Colon (tissue), 2 donors: ENCODE data around the gene FRG2.
"Not testable (repeated sequence)": the region's sequence is repeated elsewhere in the genome, so short reads cannot be mapped to it uniquely, and the experiment has no call there.

ENCODE experiments used
- FAIRE-seq: peaks from 2 replicates; lab custom pipeline; 2012; peaks lifted over from hg19 to GRCh38; lab: Jason Lieb, UNC
- donor health status: control.
- donor health status: control.

The FRG2 gene

GRCh38 chr4:190027156-190027555 lies at the start of gene FRG2:
TSS of gene FRG2 (minus strand) at chr4:190027256. CDS start at chr4:190027204, 52 bp downstream.
- FAIRE-seq, result not testable (repeated sequence)

GRCh38 chr4:190068351-190068750 lies 41.3 kb upstream of the FRG2 start:
- FAIRE-seq, result not testable (repeated sequence)

DNA sequence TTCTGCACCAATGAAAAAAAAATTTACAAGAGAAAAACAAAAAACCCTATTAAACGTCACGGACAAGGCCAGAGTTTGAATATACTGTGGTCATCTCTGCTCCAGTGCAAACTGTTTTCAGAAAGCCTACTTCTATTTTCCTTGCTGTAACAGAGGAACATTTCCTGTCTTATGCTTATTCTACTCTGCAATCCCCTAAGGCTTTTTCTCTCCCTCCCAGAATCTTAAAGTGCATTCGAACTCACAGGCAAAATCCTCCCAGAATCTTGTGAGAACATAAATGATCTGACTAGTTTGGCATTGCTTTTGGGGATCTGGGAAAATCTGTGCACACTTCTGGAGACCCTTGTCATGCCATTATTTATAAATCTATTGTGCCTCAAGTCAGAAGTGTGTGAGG lies 37.7 kb upstream of the FRG2 start:
- not testable (repeated sequence) for FAIRE-seq

GRCh38 chr4:190064342-190064741 lies 37.3 kb upstream of the FRG2 start, which contains the start of gene DBET:
TSS of gene DBET (plus strand) at chr4:190064502.
- not testable (repeated sequence) for FAIRE-seq

DNA sequence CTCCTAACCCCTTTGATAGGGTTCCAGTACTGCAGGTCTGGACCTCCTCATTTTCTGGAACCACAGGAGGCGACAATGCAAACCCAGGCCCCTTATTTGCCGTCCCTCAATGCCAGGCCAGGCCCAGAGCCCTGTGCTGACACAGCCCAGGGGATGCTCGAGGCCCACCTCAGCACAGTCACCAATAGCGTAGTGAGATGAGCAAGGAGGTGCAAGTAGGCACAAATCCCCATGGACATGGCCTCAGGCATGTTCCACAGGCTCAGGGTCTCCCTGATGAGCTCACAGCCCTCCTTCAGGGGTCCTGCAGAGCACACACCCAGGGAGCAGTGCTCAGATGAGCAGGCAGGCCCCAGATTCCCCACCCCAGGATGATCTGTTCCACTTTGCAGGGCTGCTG lies 31.9 kb upstream of the FRG2 start:
- FAIRE-seq, result not testable (repeated sequence)

DNA sequence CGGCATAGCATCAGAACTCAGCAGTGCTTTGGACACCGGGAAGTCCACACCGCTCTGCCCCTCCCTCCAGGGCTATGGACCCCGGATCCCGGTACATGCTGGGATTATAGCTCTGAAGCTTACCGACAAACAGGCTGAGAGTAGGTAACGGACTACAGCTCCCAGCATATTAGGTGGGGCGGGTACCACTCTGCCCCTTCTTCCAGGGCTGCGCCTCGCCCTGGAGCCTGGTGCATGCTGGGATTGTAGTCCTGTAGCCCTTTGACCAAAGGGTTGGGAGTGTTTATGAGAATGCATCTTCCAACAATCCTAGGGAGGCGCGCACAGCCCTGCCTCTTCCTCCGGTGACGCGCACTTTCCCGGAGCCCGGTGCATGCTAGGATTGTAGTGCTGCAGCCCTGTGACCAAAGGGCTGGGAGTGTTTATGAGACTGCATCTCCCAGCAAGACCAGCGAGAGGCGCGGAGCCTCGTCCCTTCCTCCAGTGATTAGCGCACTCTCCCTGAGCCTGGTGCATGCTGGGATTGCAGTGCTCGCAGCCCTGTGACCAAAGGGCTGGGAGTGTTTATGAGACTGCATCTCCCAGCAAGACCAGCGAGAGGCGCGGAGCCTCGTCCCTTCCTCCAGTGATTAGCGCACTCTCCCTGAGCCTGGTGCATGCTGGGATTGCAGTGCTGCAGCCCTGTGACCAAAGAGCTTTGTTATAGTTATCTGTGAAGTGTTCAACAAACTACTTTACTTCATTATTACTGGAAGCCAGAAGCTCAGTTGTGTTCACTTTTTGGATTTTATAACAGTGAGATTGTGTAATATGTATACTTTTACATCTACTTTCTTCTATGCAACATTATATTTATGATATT lies 22.6 kb upstream of the FRG2 start:
- peak; percentile 87 for FAIRE-seq

- FAIRE-seq, result not testable (repeated sequence)
Observed at GRCh38 chr4:190047627-190048026, 20.6 kb upstream of the FRG2 start.

DNA sequence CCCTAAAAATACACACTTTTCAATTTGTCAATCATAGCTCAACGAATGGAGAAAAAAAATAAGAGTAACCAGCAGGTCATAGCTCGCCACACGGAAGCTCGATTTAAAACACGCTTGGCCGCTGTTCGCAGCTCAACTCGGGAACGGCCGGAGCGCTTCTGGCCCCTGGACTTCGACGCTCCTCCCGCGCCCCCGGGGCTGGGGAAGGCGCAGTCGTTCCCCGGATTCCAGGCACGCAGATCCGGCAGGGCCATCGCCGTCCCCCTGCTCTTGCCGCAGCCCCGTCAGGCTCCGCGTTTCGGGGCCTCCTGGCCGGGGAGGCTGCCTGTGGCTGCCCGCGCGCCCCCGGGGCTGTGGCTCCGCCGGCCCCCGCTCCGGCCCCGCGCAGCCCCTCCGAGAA lies 13.8 kb upstream of the FRG2 start:
- not testable (repeated sequence) for FAIRE-seq

GRCh38 chr4:190037704-190038388 lies 10.8 kb upstream of the FRG2 start:
- not testable (repeated sequence) for FAIRE-seq

GRCh38 chr4:190031264-190031663 lies 4.2 kb upstream of the FRG2 start:
- FAIRE-seq, result not testable (repeated sequence)

DNA sequence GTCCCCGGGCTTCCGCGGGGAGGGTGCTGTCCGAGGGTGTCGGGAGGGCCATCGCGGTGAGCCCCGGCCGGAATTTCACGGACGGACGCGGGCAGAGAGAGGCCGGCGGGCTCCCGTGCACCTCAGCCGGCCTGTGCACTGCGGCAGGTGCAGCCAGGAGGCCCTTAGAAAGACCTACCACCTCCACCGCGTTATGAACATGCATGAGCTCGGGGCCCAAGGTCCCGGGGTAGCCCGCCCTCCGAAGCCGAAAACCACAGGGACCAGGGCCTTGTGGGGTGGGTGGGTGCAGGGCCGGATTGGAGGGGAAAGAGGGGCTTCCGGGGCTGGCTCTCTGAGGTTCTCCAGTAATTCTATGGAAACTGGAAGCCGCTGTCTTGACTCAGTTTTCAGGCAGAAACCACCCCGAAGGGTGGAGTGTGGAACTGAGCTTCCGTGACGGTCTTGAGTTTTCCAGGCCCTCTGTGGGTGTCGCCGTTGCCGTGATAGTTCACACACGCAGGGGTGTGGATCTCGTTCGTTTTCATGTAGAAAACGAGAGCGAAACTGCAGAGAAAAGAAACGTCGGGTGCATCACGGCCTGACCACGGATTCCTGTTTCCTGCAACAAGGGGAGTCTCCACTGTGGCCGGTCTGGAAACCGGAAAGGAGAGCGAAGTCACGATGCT lies 4.3 kb downstream of the FRG2 start:
- not testable (repeated sequence) for FAIRE-seq

- not testable (repeated sequence) for FAIRE-seq
Observed at GRCh38 chr4:190021973-190022372, 5.1 kb downstream of the FRG2 start.

DNA sequence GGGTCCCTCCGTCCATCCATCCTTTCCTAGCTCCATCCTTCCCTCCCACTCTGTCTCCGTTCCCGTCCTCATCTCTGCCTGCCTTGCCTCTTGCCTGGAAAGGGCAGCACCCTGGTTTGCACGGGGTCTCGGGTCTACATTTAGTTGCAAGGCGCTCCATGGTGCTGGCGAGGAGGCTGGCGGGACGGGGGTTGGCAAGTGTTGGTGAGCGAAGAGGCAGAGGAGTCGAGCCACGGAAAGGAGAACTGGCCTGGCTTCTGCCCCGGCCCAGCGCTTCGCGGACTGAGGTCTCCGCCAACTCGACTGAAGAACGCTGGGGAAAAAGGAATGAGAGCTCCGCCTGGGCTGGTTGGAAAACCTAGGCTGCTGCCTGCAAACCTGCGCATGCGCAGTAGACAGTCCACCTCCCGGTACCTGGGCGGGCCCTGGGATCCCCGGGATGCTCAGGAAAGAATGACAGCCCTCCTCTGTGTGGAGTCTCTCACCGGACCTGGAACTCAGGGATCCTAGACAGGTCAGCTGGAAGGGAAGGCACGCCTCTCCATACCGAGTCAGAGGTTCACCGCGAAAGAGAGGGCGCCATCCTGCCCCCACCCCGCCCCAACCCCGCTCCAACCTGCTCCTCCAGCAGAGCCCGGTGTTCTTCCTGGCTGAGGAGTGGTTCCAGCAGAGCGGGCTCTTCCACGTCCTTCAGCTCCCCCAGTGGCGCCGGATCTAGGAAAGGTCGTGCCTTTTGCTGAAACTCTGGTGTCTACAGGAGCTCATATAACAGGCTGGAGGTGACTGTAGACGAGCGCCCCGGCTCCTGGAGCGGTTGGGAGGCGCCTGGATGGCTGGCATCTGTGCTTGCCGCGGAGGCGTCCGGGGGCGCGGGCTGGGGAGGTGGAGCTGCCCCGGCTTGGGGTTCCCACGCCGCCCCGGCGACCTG lies 6.0 kb downstream of the FRG2 start:
- FAIRE-seq, result no peak

DNA sequence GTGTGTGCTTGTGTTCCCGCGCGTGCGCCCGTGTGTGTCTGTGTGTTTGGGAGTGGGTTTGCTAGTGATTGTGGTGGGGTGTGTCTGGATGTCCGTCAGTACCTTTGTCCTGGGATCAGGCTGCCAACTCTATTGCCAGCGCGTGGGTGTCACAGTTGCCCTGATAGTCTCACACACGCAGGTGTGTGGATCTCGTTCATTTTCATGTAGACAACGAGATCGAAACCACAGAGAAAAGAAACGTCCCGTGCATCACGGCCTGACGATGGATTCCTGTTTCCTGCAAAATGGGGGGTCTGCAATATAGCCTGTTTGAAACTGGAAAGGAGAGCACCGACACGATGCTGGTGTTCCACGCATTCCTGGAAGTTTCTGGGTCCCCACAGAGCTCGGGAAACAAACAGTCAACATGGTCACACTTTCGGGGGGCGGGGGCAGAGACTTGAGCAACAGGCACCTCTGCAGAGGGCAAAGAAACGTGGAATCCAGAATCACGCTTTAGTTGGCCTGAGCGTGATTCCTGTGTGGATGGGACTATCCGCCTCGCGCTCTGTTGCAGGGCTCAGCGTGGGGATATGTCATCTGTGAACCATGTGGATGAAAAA lies 7.1 kb downstream of the FRG2 start:
- FAIRE-seq, result not testable (repeated sequence)

DNA sequence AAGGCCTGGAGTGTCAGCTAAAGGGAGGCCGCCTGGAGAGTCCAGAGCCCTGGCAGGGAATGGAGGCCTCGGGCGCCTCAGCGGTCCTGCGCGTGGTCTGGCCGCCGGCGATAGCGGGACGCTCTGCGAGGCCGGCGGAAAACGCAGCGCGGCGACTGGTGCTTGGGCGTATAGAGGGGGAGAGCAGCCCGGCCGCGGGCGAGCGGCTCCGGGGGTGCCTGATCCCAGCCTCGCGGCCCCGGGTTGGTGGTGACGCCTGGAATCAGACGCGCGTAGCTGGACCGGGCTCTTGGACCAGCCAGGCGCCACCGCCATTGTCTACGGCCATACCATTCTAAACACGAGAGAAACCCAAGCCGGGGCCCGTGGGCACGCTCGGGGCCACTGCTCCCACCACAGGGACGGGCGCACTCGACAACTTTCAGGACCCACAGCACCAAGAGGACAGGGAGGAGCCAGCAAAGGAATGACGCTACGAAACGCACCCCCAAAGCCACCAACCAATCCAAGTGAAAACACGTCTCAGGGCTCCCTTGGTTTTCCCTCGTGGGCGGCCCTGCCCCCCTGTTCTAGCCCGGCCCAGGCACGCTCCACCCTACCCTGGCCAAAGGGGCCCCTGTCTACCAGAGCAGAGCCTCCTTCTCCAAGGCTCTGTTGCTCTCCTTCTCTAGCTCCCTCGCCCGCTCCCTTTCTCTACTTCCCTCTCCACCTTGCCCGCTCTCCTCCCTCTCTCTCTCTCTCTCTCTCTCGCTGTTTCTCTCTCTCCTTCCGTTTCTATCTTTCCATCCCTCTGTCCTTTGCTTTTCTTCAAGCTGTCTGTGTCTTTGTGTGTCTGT lies 7.8 kb downstream of the FRG2 start:
- FAIRE-seq, result no peak

DNA sequence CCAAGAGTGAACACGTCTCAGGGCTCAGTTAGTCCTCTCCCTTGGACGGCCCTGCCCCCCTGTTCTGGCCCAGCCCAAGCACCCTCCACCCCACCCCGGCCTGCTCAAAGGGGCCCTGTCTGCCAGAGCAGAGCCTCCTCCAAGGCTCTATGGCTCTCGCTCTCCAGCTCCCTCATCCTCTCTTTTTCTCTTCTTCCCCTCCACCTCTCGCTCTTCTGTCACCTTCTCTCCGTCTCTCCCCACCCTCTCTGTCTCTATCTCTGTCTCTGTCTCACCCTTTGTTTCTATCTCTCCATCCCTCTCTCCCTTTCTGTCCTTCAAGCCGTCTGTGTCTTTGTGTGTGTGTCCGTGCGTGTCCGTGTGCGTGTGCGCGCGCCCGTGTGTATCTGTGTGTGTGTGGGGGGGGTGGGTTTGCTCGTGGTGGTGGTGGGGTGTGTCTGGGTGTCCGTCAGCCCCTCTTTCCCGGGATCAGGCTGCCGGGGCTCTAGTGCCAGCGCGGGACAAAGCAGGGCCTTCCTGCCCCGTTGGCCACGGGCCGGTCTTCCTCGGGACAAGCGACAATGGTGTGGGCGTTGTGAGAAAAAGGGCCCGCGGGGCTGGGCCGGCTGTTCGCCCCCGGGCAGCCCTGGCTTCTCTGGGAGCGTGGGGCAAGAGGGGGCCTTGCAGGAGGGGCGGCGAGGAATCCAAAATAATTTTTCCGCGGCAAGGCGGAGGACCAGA lies 8.7 kb downstream of the FRG2 start:
- FAIRE-seq, result no peak

GRCh38 chr4:190017357-190018200 lies 9.5 kb downstream of the FRG2 start:
- no peak for FAIRE-seq
